ENCODE data around the gene COPS7A.
"Not testable (repeated sequence)": the region's sequence is repeated elsewhere in the genome, so short reads cannot be mapped to it uniquely, and the experiment has no call there.

COPS7A gene

GRCh38 chr12:6703631-6704030, 20.2 kb upstream of the COPS7A start:
- Histone ChIP-seq H3K9me3 (ENCODE audit: insufficient read depth, low read length, severe bottlenecking) (no peaks in the 10 kb centered on the region), H3K79me2 (ENCODE audit: insufficient read depth, low read length) (no peaks in the 10 kb centered on the region), H3K27me3 (ENCODE audit: insufficient read depth, low read length, poor library complexity) (peaks cover 23% of the 10 kb centered on the region), H3K27ac (ENCODE audit: low read length) (no peak overlapping the region), H4K20me1 (ENCODE audit: insufficient read depth, low read length) (no peaks in the 10 kb centered on the region), H3K9ac (ENCODE audit: low read depth, low read length) (no peak overlapping the region), H3K4me3 (ENCODE audit: low read depth in 1 of 2, low read length in 2 of 2) (no peak overlapping the region), H3K36me3 (ENCODE audit: insufficient read depth, low read length) (no peaks in the 10 kb centered on the region), H3K4me1 (ENCODE audit: insufficient read depth, low read length) (no peaks in the 10 kb centered on the region), H2AFZ (ENCODE audit: low read depth, low read length) (peak overlapping the region; percentile 36), H3K4me2 (ENCODE audit: insufficient read depth, low read length) (no peak overlapping the region)
- no peak for DNase-seq
- 0 out of 3 replicates have a peak, but pooled peaks have one; percentile 35 for ATAC-seq (ENCODE audit: insufficient read depth, low read depth)
- TF ChIP-seq EZH2 (IDR thresholded peaks at IDR 0.05; ENCODE audit: borderline replicate concordance, low read depth, low read length, severe bottlenecking): no peak
- TF ChIP-seq, protein P1, sequence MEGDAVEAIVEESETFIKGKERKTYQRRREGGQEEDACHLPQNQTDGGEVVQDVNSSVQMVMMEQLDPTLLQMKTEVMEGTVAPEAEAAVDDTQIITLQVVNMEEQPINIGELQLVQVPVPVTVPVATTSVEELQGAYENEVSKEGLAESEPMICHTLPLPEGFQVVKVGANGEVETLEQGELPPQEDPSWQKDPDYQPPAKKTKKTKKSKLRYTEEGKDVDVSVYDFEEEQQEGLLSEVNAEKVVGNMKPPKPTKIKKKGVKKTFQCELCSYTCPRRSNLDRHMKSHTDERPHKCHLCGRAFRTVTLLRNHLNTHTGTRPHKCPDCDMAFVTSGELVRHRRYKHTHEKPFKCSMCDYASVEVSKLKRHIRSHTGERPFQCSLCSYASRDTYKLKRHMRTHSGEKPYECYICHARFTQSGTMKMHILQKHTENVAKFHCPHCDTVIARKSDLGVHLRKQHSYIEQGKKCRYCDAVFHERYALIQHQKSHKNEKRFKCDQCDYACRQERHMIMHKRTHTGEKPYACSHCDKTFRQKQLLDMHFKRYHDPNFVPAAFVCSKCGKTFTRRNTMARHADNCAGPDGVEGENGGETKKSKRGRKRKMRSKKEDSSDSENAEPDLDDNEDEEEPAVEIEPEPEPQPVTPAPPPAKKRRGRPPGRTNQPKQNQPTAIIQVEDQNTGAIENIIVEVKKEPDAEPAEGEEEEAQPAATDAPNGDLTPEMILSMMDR (IDR thresholded peaks at IDR 0.05; ENCODE audit: borderline replicate concordance, extremely low read depth, low read length, poor library complexity, severe bottlenecking): no peak

DNA sequence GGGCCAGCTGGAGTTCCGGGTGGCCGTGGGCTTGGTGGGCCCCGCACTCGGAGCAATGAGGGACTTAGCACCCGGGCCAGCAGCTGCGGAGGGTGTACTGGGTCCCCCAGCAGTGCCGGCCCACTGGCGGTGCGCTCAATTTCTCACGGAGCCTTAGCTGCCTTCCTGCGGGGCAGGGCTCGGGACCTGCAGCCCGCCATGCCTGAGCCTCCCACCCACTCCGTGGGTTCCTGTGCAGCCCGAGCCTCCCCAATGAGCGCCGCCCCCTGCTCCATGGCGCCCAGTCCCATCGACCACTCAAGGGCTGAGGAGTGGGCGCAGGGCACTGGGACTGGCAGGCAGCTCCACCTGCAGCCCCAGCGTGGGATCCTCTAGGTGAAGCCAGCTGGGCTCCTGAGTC, 15.5 kb upstream of the COPS7A start:
- H3K9ac ChIP-seq (ENCODE audit: low read depth, low read length); H4K20me1 ChIP-seq (ENCODE audit: insufficient read depth, low read length); H3K27ac ChIP-seq (ENCODE audit: low read length); ATAC-seq (ENCODE audit: insufficient read depth, low read depth); DNase-seq; H3K79me2 ChIP-seq (ENCODE audit: insufficient read depth, low read length); H3K4me1 ChIP-seq (ENCODE audit: insufficient read depth, low read length); H3K9me3 ChIP-seq (ENCODE audit: insufficient read depth, low read length, severe bottlenecking); H3K4me2 ChIP-seq (ENCODE audit: insufficient read depth, low read length); H3K4me3 ChIP-seq (ENCODE audit: low read depth in 1 of 2, low read length in 2 of 2); H3K27me3 ChIP-seq (ENCODE audit: insufficient read depth, low read length, poor library complexity); H3K36me3 ChIP-seq (ENCODE audit: insufficient read depth, low read length); H2AFZ ChIP-seq (ENCODE audit: low read depth, low read length): not testable (repeated sequence)

DNA sequence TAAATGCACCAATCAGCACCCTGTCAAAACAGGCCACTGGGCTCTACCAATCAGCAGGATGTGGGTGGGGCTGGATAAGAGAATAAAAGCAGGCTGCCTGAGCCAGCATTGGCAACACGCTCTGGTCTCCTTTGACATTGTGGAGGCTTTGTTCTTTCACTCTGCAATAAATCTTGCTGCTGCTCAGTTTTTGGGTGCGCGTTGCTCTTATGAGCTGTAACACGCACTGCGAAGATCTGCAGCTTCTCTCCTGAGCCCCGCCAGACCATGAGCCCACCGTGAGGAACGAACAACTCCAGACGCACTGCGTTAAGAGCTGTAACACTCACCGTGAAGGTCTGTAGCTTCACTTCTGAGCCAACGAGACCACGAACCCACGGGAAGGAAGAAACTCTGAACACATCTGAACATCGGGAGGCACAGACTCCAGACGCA, 14.9 kb upstream of the COPS7A start:
- DNase-seq (peak; percentile 57), ATAC-seq (ENCODE audit: insufficient read depth, low read depth) (peak; percentile 58; the same call in 2 of the 3 replicates)
- Histone ChIP-seq H3K4me3 (ENCODE audit: low read depth in 1 of 2, low read length in 2 of 2) (no peak overlapping the region), H3K36me3 (ENCODE audit: insufficient read depth, low read length) (no peaks in the 10 kb centered on the region), H2AFZ (ENCODE audit: low read depth, low read length) (peak overlapping the region; percentile 48; the same call in 1 of the 2 replicates), H3K27ac (ENCODE audit: low read length) (no peak overlapping the region), H3K79me2 (ENCODE audit: insufficient read depth, low read length) (no peaks in the 10 kb centered on the region), H3K27me3 (ENCODE audit: insufficient read depth, low read length, poor library complexity) (no peaks in the 10 kb centered on the region), H4K20me1 (ENCODE audit: insufficient read depth, low read length) (no peaks in the 10 kb centered on the region), H3K4me1 (ENCODE audit: insufficient read depth, low read length) (peaks cover 6% of the 10 kb centered on the region), H3K9me3 (ENCODE audit: insufficient read depth, low read length, severe bottlenecking) (no peaks in the 10 kb centered on the region), H3K9ac (ENCODE audit: low read depth, low read length) (no peak overlapping the region), H3K4me2 (ENCODE audit: insufficient read depth, low read length) (no peak overlapping the region)
- no peak for TF ChIP-seq EZH2 (IDR thresholded peaks at IDR 0.05; ENCODE audit: borderline replicate concordance, low read depth, low read length, severe bottlenecking)
- TF ChIP-seq, protein P1 (IDR thresholded peaks at IDR 0.05; ENCODE audit: borderline replicate concordance, extremely low read depth, low read length, poor library complexity, severe bottlenecking): no peak

GRCh38 chr12:6716031-6716873, 7.6 kb upstream of the COPS7A start:
- H3K9ac ChIP-seq (ENCODE audit: low read depth, low read length); DNase-seq; H3K36me3 ChIP-seq (ENCODE audit: insufficient read depth, low read length); H3K4me1 ChIP-seq (ENCODE audit: insufficient read depth, low read length); H3K4me2 ChIP-seq (ENCODE audit: insufficient read depth, low read length); H3K4me3 ChIP-seq (ENCODE audit: low read depth in 1 of 2, low read length in 2 of 2); H3K27me3 ChIP-seq (ENCODE audit: insufficient read depth, low read length, poor library complexity); H3K27ac ChIP-seq (ENCODE audit: low read length); ATAC-seq (ENCODE audit: insufficient read depth, low read depth); H4K20me1 ChIP-seq (ENCODE audit: insufficient read depth, low read length); H2AFZ ChIP-seq (ENCODE audit: low read depth, low read length); H3K9me3 ChIP-seq (ENCODE audit: insufficient read depth, low read length, severe bottlenecking); H3K79me2 ChIP-seq (ENCODE audit: insufficient read depth, low read length): not testable (repeated sequence)

All from DND-41 (cell line).